ENCODE results near the gene NOXA1.

Gene NOXA1

GRCh38 chr9:137455359-137455991 lies 32.3 kb downstream of the NOXA1 start:
- DNase-seq: no peak

- no peak for DNase-seq
Measured at GRCh38 chr9:137456061-137456863, 33.1 kb downstream of the NOXA1 start.

- DNase-seq: no peak
Measured at GRCh38 chr9:137456864-137457405, 33.7 kb downstream of the NOXA1 start.

DNA sequence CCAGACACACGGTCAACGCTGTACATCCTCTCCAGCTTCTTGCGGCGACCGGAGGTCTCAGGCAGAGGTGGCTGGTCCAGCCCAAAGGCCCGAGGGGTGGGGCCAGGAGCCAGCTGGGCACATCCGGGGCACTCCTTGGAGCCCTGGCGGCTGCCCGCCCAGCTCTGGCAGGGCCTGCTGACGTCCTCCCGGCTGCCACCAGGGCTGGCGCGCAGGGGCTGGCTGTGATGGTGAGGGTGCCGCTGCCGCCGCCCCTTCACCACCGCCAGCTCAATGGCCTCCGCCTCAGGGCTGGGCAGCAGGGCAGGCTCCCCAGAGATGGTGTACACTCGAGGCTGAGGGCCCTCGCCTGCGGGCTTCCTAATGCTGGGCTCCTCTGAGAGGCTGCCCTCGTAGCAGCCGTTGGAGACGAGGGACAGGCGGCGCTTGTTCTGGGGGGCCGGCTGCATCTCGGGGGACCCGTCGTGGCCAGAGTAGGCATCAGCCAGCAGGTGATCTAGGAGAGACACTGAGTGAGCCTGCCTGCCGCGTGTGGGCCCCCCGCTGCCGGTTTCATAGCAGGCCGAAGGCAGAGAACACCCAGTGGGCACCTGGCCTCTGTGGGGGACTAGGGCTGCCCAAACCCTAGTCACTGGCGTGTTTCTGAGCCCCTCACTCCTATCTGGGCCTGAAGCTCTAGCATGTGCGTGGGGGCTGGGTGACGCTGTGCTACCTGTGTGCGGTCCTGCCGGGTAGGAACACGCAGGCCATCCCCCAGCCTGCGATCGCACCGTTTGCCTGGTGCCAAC lies 34.4 kb downstream of the NOXA1 start:
- DNase-seq: peak; percentile 63

GRCh38 chr9:137458194-137459151 lies 35.3 kb downstream of the NOXA1 start:
- DNase-seq: peak; percentile 91

- DNase-seq: peak; percentile 93
Measured at GRCh38 chr9:137459152-137459600, 36.0 kb downstream of the NOXA1 start, which contains the start of gene NSMF. NSMF (minus strand) TSS chr9:137459334; CDS start chr9:137459102, 232 bp downstream.

DNA sequence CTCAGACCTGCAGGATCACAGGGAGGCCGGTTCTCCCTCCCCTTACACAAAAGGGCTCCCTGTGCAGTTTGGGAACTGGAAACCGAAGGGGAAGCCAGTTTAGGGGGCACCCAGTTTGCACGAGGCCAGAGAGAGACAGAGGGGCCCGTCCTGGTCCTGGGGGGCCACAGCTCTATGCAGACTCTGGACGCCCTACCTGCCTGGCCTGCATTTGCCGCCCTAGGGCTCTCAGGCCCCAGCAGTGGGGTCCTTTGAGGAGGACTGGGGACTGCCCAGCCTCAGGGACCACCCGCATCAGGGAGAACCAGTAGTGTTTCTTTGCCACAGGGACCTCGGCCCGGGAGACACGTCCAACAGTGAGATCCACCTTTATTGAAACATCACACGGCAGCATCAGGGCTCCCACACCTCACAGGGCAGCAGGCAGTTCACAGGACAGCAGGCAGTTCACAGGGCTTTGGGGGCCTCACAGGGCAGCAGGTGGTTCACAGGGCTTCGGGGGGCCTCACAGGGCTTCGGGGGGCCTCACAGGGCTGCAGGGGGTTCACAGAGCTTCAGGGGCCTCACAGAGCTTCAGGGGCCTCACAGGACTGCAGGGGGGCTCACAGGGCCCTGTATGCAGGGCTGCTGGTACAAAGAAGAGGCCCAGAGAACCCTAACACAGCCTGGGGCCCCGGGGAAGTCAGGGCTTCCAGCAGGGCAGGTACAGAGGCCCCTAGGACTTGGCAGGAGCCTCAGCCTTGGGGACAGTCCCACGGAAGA lies 36.6 kb downstream of the NOXA1 start:
- DNase-seq: no peak

DNA sequence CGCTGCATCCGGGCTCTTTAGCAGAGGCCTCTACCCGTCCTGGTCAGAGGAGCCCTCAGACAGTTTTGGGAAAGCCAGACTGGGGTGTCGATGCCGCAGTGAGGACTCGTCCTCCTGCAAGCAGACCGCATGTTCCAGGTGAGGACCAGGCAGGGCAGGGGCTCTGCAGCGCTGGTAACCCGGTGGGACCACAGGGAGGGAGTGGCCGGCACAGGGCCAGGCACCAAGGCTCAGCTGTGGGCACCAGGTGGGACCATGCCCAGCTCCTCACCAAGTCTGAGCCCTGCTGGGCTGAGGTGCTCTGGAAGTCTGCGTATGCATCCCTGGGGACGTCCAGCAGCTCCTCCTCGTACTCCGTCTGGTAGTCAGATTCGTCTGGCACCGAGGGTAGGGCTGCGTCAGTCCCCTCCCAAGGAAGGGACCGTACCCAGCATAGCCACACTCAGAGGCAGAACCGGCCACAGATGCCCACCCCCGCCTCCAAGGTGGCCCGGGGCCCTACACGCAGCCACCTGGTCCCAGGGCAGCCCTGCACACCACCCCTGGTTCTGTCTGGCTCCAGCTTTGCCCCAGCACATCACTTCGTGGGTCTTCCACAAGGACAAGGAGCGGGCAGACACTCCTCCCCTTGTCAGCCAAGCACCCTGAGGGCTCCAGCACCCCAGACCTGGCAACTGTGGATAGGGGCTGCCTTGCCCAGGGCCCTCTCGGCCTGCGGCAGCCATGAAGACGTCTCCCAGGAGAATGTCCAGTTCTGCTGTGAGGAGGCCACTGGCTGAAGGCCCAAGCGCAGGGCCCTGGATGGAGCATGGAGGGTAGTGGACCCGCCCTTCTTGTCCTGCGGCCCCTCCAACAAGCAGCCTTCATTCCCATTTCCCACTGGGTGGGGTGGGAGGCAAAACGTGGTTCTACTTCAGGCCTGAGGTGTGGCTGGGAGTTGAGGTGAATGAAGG lies 37.4 kb downstream of the NOXA1 start:
- DNase-seq: no peak

DNA sequence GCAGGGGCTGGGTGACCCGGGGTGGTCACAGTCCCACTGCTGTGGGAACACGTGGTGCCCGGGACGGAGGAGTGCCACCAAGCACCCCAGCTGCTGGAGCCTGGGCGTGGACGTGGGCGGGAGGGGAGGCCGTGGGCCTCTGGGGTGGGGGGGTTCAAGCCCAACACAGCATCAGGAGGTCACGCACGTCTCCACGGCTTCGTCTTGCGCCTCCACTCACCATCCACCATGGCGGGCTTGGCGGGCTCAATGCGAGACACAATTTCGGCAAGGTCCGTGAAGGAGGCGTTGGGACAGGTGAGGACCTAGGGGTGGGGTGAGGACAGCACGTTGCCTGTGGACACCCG lies 38.1 kb downstream of the NOXA1 start:
- DNase-seq: no peak

GRCh38 chr9:137461663-137462395 lies 38.6 kb downstream of the NOXA1 start:
- DNase-seq: no peak

DNA sequence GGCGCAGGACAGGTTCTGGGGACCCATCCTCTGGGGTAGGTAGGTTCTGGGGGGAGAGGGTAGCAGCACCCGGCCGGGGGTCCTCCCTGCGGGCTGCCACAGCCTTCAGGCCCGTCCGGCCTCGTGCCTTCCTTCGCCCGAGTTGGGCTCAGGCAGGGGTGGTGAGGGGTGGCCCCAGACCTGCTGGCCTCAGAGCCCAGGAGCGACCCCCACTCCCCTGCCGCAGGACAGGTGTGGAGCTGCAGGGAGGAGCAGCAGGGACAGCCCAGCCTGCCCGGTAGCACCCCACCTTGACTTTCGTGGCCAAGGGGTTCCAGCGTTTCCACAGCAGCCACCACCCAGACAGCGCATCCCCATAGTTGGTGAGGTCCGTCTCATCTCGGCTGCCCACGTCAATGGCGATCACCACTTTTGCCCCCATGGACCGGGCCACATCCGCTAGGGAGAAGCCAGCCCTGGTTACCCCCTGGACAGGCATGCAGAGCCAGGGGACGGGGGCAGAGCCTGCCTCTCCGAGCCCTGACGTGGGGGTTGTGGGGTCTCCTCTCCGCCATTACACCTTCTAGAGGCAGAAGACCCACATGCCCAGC lies 39.3 kb downstream of the NOXA1 start:
- no peak for DNase-seq

DNA sequence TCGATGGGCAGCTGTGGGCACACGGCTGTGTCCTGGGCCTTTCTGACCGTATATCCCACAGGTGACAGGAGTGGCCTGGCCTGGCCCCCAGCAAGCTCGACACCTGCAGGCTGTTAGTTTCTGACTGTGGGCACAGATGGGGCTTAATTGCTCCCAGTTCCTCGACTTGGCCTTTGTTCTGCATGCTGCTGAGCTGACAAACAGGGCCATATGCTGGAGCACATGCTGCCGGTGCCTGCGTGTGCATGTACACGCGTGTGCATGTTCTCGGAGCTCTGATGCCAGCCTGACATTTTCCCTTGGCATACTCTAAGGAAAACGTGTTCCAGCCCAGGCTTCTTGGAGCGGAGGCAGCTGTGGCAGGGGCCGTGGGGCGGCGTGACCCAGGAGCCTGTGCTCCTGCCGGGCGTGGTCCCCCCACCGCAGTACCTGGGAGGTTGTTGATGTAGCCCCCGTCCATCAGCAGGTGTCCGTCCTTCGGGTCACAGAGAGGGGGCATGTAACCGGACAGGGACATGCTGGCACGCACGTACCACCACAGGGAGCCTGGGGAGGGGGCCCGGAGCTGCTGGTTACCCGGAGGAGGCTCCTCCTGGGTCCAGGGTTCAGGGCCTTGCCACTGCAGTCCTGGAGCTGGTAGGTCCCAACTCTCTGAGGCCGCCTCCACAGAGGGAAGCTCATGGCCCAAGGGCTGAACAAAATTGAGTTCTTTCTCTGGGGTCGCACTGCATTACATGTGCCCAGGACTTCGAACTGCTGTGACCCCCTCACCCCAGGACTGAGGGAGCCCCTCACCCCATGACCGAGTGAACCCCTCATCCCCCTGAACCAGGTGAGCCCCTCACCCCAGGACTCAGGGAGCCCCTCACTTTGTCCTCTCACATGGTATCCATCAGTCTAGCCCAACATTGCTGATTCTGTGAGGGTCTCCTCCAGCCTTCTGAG lies 40.1 kb downstream of the NOXA1 start:
- no peak for DNase-seq

DNA sequence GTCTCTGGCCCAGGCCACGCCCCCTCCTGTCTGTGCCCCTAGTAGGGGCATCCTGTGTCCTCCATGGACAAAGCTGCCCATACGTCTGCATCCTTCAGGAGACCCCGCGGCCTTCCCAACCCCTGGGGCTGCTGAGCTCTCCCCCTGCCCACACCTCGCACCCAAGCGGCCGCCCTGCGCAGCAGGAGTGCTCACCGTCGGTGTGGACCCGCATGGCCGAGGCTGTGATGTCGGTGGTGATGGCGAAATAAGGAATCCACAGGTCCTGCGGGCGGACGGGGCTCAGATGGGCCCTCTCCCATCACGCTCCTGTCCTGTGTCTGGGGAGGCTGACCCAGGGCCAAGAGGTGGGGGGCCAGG lies 40.7 kb downstream of the NOXA1 start:
- DNase-seq: no peak

DNA sequence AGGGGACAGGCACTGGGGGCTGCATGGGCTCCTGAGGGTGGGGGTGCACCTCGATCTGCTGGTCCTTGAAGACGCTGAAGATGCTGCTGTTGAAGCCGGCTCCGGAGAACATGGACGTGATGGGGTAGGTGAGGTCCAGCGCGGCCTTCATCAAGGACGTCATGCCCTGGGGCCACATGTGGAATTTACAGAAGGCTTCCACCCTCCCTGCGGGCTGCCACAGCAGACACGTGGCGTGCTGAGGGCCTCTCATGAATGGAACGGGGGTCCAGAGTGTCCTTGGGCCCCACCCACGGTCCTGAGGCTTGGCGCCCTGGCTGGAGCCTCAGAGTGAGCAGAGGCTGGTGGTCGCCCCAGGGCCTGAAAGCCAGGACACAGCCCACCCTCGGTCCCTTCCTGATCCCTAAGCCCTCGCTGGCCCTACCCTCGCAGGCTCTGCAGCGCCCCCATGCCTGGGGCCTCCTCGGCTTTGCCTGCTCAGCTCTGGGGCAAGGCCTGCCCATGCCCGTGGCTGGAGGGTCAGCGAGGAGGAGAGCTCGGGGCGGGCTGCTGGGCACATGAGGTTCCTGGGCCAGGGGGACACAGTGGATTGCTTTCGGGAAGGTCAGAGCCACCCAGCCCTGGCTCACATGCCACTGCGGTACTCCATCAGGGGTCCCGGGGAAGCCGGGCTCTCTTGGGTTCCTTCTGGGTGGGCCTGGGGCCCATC lies 41.3 kb downstream of the NOXA1 start:
- no peak for DNase-seq

DNA sequence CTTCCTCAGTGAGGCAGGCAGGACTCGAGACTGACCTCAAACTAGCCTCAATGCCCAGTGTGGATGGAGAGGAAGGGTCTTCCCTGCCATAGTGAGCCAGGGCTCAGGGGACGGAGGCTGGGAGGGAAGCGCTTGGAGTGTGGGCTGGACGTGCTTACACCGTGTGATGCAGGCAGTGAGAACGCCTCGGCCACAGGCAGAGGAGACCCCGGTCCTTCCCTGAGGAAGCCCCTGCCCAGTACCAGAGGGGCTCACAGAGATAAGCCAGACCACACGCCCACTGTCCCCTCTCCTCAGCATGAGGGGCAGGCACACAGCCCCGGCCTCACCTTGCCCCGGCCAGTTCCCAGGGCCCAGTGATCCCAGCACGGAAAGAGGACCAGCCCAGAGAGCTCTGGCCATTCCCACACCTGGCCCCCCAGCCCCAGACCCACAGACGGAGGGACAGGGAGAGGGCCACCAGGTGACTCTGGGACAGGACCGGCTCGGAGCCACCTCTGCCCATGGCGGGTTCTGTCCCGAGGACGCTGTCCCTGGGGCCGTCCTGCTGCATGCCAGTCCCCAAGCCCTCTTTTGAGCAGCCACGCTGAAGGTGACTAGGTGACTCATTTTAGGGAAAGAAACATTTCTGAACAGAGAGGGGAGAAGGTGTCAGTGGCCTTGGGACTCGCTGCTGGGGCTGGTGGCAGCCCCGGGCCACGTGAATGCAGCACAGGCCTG lies 42.0 kb downstream of the NOXA1 start:
- DNase-seq: no peak

- no peak for DNase-seq
Measured at GRCh38 chr9:137465720-137466388, 42.7 kb downstream of the NOXA1 start.
